Stimulated activated effector memory CD8-positive, alpha-beta T cell treated with anti-CD3 and anti-CD28 coated beads, Interleukin-12 subunit alpha, Interleukin-12 subunit beta, amount 100 ng/mL, for 72 hours (primary cell): ENCODE data around the gene SON.
"Not testable (repeated sequence)": the region's sequence is repeated elsewhere in the genome, so short reads cannot be mapped to it uniquely, and the experiment has no call there.

Experiments
- ATAC-seq: fragments of 150-1000 bp; cut with Tn5 transposase; 2 replicates; pipeline ENCODE4 v1.10.0; 2021
- DNase-seq, 2 donors: peaks; one replicate each; pipeline ENCODE4 v3.0.0; 2021 to 2022; ENCODE audit warnings: low spot score in 2 of 2
- H3K27ac Mint-ChIP-seq: one replicate; pipeline ENCODE4 v1.8.0; 2022; ENCODE audit warnings: mild to moderate bottlenecking, mixed read lengths
- H3K36me3 Mint-ChIP-seq: one replicate; pipeline ENCODE4 v1.8.0; 2022; ENCODE audit warnings: mild to moderate bottlenecking, mixed read lengths
- H3K4me1 Mint-ChIP-seq: one replicate; pipeline ENCODE4 v1.8.0; 2022; ENCODE audit warnings: mixed read lengths
- H3K4me3 Mint-ChIP-seq: one replicate; pipeline ENCODE4 v1.8.0; 2022; ENCODE audit warnings: mild to moderate bottlenecking, mixed read lengths
- H3K9me3 Mint-ChIP-seq: one replicate; pipeline ENCODE4 v1.8.0; 2022; ENCODE audit warnings: mixed read lengths

Gene SON

GRCh38 chr21:33554982-33555344 is 12.1 kb downstream of the SON start:
- Mint-ChIP-seq H3K4me3 (no peak overlapping the region), H3K36me3 (peaks cover 99% of the 10 kb centered on the region), H3K27ac (peak overlapping the region; percentile 32), H3K9me3 (no peaks in the 10 kb centered on the region), H3K4me1 (peaks cover 44% of the 10 kb centered on the region)
- no peak for ATAC-seq
- DNase-seq, result no peak

- H3K27ac Mint-ChIP-seq, result no peak overlapping the region
- ATAC-seq, result no peak
Observed at GRCh38 chr21:33557447-33557846, 14.6 kb downstream of the SON start.

GRCh38 chr21:33558777-33559421 is 16.1 kb downstream of the SON start:
- Mint-ChIP-seq H3K36me3 (peaks cover 100% of the 10 kb centered on the region), H3K27ac (no peak overlapping the region)
- ATAC-seq, result no peak

More at GRCh38 chr21:33557447-33557846, 14.6 kb downstream of the SON start:
- DNase-seq, result no peak
- no peak overlapping the region for H3K4me3 Mint-ChIP-seq
- peaks cover 57% of the 10 kb centered on the region for H3K4me1 Mint-ChIP-seq
- H3K9me3 Mint-ChIP-seq, result no peaks in the 10 kb centered on the region
- H3K36me3 Mint-ChIP-seq, result peaks cover 100% of the 10 kb centered on the region

GRCh38 chr21:33559813-33560212 is 17.0 kb downstream of the SON start:
- ATAC-seq, result no peak
- H3K9me3 Mint-ChIP-seq, result no peaks in the 10 kb centered on the region

More at GRCh38 chr21:33558777-33559421, 16.1 kb downstream of the SON start:
- no peak for DNase-seq
- Mint-ChIP-seq H3K9me3 (no peaks in the 10 kb centered on the region), H3K4me3 (no peak overlapping the region), H3K4me1 (peaks cover 55% of the 10 kb centered on the region)

GRCh38 chr21:33560965-33561364 is 18.1 kb downstream of the SON start:
- no peaks in the 10 kb centered on the region for H3K9me3 Mint-ChIP-seq
- DNase-seq, result no peak
- no peak overlapping the region for H3K4me3 Mint-ChIP-seq
- peaks cover 40% of the 10 kb centered on the region for H3K4me1 Mint-ChIP-seq
- no peak for ATAC-seq
- peak overlapping the region; percentile 35 for H3K27ac Mint-ChIP-seq
- peaks cover 99% of the 10 kb centered on the region for H3K36me3 Mint-ChIP-seq

More at GRCh38 chr21:33559813-33560212, 17.0 kb downstream of the SON start:
- DNase-seq, result no peak
- Mint-ChIP-seq H3K27ac (no peak overlapping the region), H3K4me3 (no peak overlapping the region), H3K36me3 (peaks cover 100% of the 10 kb centered on the region), H3K4me1 (peaks cover 46% of the 10 kb centered on the region)

GRCh38 chr21:33561373-33561772 is 18.5 kb downstream of the SON start:
- no peak for DNase-seq
- no peak overlapping the region for H3K4me3 Mint-ChIP-seq
- peaks cover 36% of the 10 kb centered on the region for H3K4me1 Mint-ChIP-seq
- H3K27ac Mint-ChIP-seq, result peak overlapping the region; percentile 35
- H3K36me3 Mint-ChIP-seq, result peaks cover 99% of the 10 kb centered on the region
- ATAC-seq, result no peak
- H3K9me3 Mint-ChIP-seq, result no peaks in the 10 kb centered on the region

GRCh38 chr21:33562389-33562788 is 19.6 kb downstream of the SON start:
- no peak overlapping the region for H3K4me3 Mint-ChIP-seq
- H3K27ac Mint-ChIP-seq, result peak overlapping the region; percentile 37
- H3K4me1 Mint-ChIP-seq, result peaks cover 27% of the 10 kb centered on the region
- H3K36me3 Mint-ChIP-seq, result peaks cover 99% of the 10 kb centered on the region
- H3K9me3 Mint-ChIP-seq, result no peaks in the 10 kb centered on the region
- DNase-seq, result no peak
- no peak for ATAC-seq

GRCh38 chr21:33566514-33566913 is 23.7 kb downstream of the SON start:
- no peak overlapping the region for H3K4me3 Mint-ChIP-seq
- H3K36me3 Mint-ChIP-seq, result peaks cover 99% of the 10 kb centered on the region
- DNase-seq (no peak), ATAC-seq (peak; percentile 80)
- H3K4me1 Mint-ChIP-seq, result peaks cover 21% of the 10 kb centered on the region
- no peaks in the 10 kb centered on the region for H3K9me3 Mint-ChIP-seq
- peak overlapping the region; percentile 23 for H3K27ac Mint-ChIP-seq

GRCh38 chr21:33567914-33568313 is 25.1 kb downstream of the SON start:
- H3K4me1 Mint-ChIP-seq, result peaks cover 14% of the 10 kb centered on the region
- peak overlapping the region; percentile 23 for H3K27ac Mint-ChIP-seq
- H3K36me3 Mint-ChIP-seq, result peaks cover 99% of the 10 kb centered on the region
- no peak overlapping the region for H3K4me3 Mint-ChIP-seq
- no peak for DNase-seq
- ATAC-seq, result no peak
- H3K9me3 Mint-ChIP-seq, result no peaks in the 10 kb centered on the region

GRCh38 chr21:33568448-33568847 is 25.6 kb downstream of the SON start:
- Mint-ChIP-seq H3K4me3 (no peak overlapping the region), H3K4me1 (peaks cover 12% of the 10 kb centered on the region)

GRCh38 chr21:33569991-33570390 is 27.2 kb downstream of the SON start:
- H3K36me3 Mint-ChIP-seq, result peaks cover 99% of the 10 kb centered on the region

More at GRCh38 chr21:33568448-33568847, 25.6 kb downstream of the SON start:
- DNase-seq (no peak), ATAC-seq (no peak)
- Mint-ChIP-seq H3K9me3 (no peaks in the 10 kb centered on the region), H3K27ac (no peak overlapping the region), H3K36me3 (peaks cover 99% of the 10 kb centered on the region)

GRCh38 chr21:33572350-33572749 is 29.5 kb downstream of the SON start:
- H3K36me3 Mint-ChIP-seq, result peaks cover 100% of the 10 kb centered on the region
- H3K9me3 Mint-ChIP-seq, result no peaks in the 10 kb centered on the region
- H3K27ac Mint-ChIP-seq, result peak overlapping the region; percentile 50
- H3K4me1 Mint-ChIP-seq, result peaks cover 12% of the 10 kb centered on the region
- ATAC-seq (peak; percentile 31), DNase-seq (no peak)
- H3K4me3 Mint-ChIP-seq, result no peak overlapping the region

More at GRCh38 chr21:33569991-33570390, 27.2 kb downstream of the SON start:
- peak overlapping the region; percentile 82 for H3K27ac Mint-ChIP-seq
- ATAC-seq, result no peak
- peaks cover 12% of the 10 kb centered on the region for H3K4me1 Mint-ChIP-seq
- H3K9me3 Mint-ChIP-seq, result no peaks in the 10 kb centered on the region
- DNase-seq, result no peak
- no peak overlapping the region for H3K4me3 Mint-ChIP-seq

GRCh38 chr21:33576741-33577141 is 33.9 kb downstream of the SON start:
- H3K4me1 Mint-ChIP-seq, H3K27ac Mint-ChIP-seq, ATAC-seq, H3K9me3 Mint-ChIP-seq, DNase-seq, H3K4me3 Mint-ChIP-seq: not testable (repeated sequence)
- peaks cover 100% of the 10 kb centered on the region for H3K36me3 Mint-ChIP-seq

- ATAC-seq (no peak), DNase-seq (no peak)
- H3K4me1 Mint-ChIP-seq, result no peaks in the 10 kb centered on the region
- no peak overlapping the region for H3K4me3 Mint-ChIP-seq
- no peaks in the 10 kb centered on the region for H3K9me3 Mint-ChIP-seq
- H3K27ac Mint-ChIP-seq, result no peak overlapping the region
- peaks cover 100% of the 10 kb centered on the region for H3K36me3 Mint-ChIP-seq
Observed at GRCh38 chr21:33578214-33578613, 35.4 kb downstream of the SON start.

GRCh38 chr21:33578959-33579542 is 36.2 kb downstream of the SON start:
- Mint-ChIP-seq H3K27ac (peak overlapping the region; percentile 71), H3K4me3 (no peak overlapping the region), H3K9me3 (no peaks in the 10 kb centered on the region), H3K36me3 (peaks cover 100% of the 10 kb centered on the region), H3K4me1 (no peaks in the 10 kb centered on the region)
- ATAC-seq (no peak), DNase-seq (no peak)

- Mint-ChIP-seq H3K4me1 (peaks cover 12% of the 10 kb centered on the region), H3K4me3 (no peak overlapping the region), H3K36me3 (peaks cover 77% of the 10 kb centered on the region), H3K9me3 (no peaks in the 10 kb centered on the region), H3K27ac (no peak overlapping the region)
- DNase-seq (no peak), ATAC-seq (no peak)
Observed at GRCh38 chr21:33584455-33584854, 41.6 kb downstream of the SON start.
